ENCODE measurements around the gene FOXC2. TPM values are rescaled to one million over a fixed set of nuclear protein-coding genes. Genes with fewer than 3 reads are reported as not detected.

The FOXC2 gene
- total and polyA plus RNA-seq, 10 of the 15 experiments (the other 5 are each of a cell fraction or from before 2014, with no cell fraction given) = not detected

- no peak for TF ChIP-seq ZNF687 (IDR thresholded peaks at IDR 0.05)
- TF ChIP-seq ZNF274 (IDR thresholded peaks at IDR 0.05; ENCODE audit: insufficient read depth, insufficient read length) = no peak
Measured at GRCh38 chr16:86618431-86619238, 52.0 kb downstream of the FOXC2 start (continued).

Other genes with a start within 250 kb of the FOXC2 start
- gene FOXF1, start 56.3 kb upstream of the FOXC2 start, total RNA-seq (2014; rRNA removed) = not detected in 2 replicates
- gene FOXF1, start 56.3 kb upstream of the FOXC2 start, total RNA-seq (2014; rRNA removed; fragmentation: Illumina TruSeq; extraction: Trizol) = not detected in 2 replicates
- gene FOXF1, start 56.3 kb upstream of the FOXC2 start, total RNA-seq (2021) = not detected in 2 replicates
- 0.01 TPM in 1 of 2 replicates, not detected in the other for gene FOXF1, start 56.3 kb upstream of the FOXC2 start, polyA plus RNA-seq (2011; rRNA removed)
- gene FOXF1, start 56.3 kb upstream of the FOXC2 start, polyA plus RNA-seq (2014; fragmentation: Illumina TruSeq; extraction: Trizol) = not detected in 2 replicates
- not detected for gene FOXF1, start 56.3 kb upstream of the FOXC2 start, polyA plus RNA-seq (2014; fragmentation: Nextera tagmentation; extraction: Ambion mirVana)
- gene FOXF1, start 56.3 kb upstream of the FOXC2 start, polyA plus RNA-seq (2014; rRNA removed) = not detected in 2 replicates
- not detected for gene FOXF1, start 56.3 kb upstream of the FOXC2 start, polyA plus RNA-seq (2016; fragmentation: Nextera tagmentation; extraction: Ambion mirVana)
- gene MTHFSD, start 11.6 kb upstream of the FOXC2 start, total RNA-seq (2014; rRNA removed) = 15.2 and 19.7 TPM in 2 replicates
- 13.5 and 14.5 TPM in 2 replicates for gene MTHFSD, start 11.6 kb upstream of the FOXC2 start, total RNA-seq (2014; rRNA removed; fragmentation: Illumina TruSeq; extraction: Trizol)
- gene MTHFSD, start 11.6 kb upstream of the FOXC2 start, total RNA-seq (2021) = 19.0 TPM in 2 replicates
- 21.7 and 24.5 TPM in 2 replicates for gene MTHFSD, start 11.6 kb upstream of the FOXC2 start, polyA plus RNA-seq (2011; rRNA removed)
- gene MTHFSD, start 11.6 kb upstream of the FOXC2 start, polyA plus RNA-seq (2014; fragmentation: Illumina TruSeq; extraction: Trizol) = 15.0 and 15.7 TPM in 2 replicates
- 1 to 10 TPM; 2.2 to 3.3 TPM for gene MTHFSD, start 11.6 kb upstream of the FOXC2 start, polyA plus RNA-seq (2014; fragmentation: Nextera tagmentation; extraction: Ambion mirVana)
- 17.7 and 17.8 TPM in 2 replicates for gene MTHFSD, start 11.6 kb upstream of the FOXC2 start, polyA plus RNA-seq (2014; rRNA removed)
- gene MTHFSD, start 11.6 kb upstream of the FOXC2 start, polyA plus RNA-seq (2016; fragmentation: Nextera tagmentation; extraction: Ambion mirVana) = 10 to 100 TPM; 18.6 to 20.2 TPM
- gene FOXL1, start 11.7 kb downstream of the FOXC2 start, total RNA-seq (2014; rRNA removed) = not detected in 2 replicates
- not detected in 2 replicates for gene FOXL1, start 11.7 kb downstream of the FOXC2 start, total RNA-seq (2014; rRNA removed; fragmentation: Illumina TruSeq; extraction: Trizol)
- not detected in 2 replicates for gene FOXL1, start 11.7 kb downstream of the FOXC2 start, total RNA-seq (2021)
- gene FOXL1, start 11.7 kb downstream of the FOXC2 start, polyA plus RNA-seq (2011; rRNA removed) = 0.03 and 0.05 TPM in 2 replicates
- gene FOXL1, start 11.7 kb downstream of the FOXC2 start, polyA plus RNA-seq (2014; fragmentation: Illumina TruSeq; extraction: Trizol) = not detected in 2 replicates
- not detected for gene FOXL1, start 11.7 kb downstream of the FOXC2 start, polyA plus RNA-seq (2014; fragmentation: Nextera tagmentation; extraction: Ambion mirVana)
- gene FOXL1, start 11.7 kb downstream of the FOXC2 start, polyA plus RNA-seq (2014; rRNA removed) = not detected in 2 replicates
- not detected for gene FOXL1, start 11.7 kb downstream of the FOXC2 start, polyA plus RNA-seq (2016; fragmentation: Nextera tagmentation; extraction: Ambion mirVana)